ENCODE data around the gene NDUFA7.
"Not testable (repeated sequence)": the region's sequence is repeated elsewhere in the genome, so short reads cannot be mapped to it uniquely, and the experiment has no call there.

NDUFA7 gene

GRCh38 chr19:8318835-8319234 is 2.3 kb downstream of the NDUFA7 start:
- DNase-seq = not testable (repeated sequence)

GRCh38 chr19:8316351-8317125 is 4.6 kb downstream of the NDUFA7 start:
- DNase-seq = no peak

GRCh38 chr19:8314981-8315640 is 6.1 kb downstream of the NDUFA7 start:
- DNase-seq = not testable (repeated sequence)

- no peak for DNase-seq
Observed at GRCh38 chr19:8311461-8312260, 9.5 kb downstream of the NDUFA7 start.

- no peak for DNase-seq
Observed at GRCh38 chr19:8310342-8311055, 10.7 kb downstream of the NDUFA7 start.

GRCh38 chr19:8308891-8309291 is 12.3 kb downstream of the NDUFA7 start:
- no peak for DNase-seq

GRCh38 chr19:8307965-8308866 is 13.0 kb downstream of the NDUFA7 start, which contains the start of gene CD320:
CD320 (minus strand) TSS chr19:8308358; CDS start chr19:8308290, 68 bp downstream.
- peak; percentile 80 to 99 (median 98) for DNase-seq

GRCh38 chr19:8307400-8307964 is 13.7 kb downstream of the NDUFA7 start:
- DNase-seq = no peak

GRCh38 chr19:8306235-8307054 is 14.7 kb downstream of the NDUFA7 start:
- no peak for DNase-seq

- no peak for DNase-seq
Observed at GRCh38 chr19:8305798-8306197, 15.4 kb downstream of the NDUFA7 start.

GRCh38 chr19:8304841-8305621 is 16.1 kb downstream of the NDUFA7 start:
- DNase-seq = no peak

- DNase-seq = no peak
Observed at GRCh38 chr19:8302734-8303133, 18.4 kb downstream of the NDUFA7 start.

GRCh38 chr19:8302357-8302691 is 18.9 kb downstream of the NDUFA7 start:
- no peak for DNase-seq

GRCh38 chr19:8291337-8291736 is 29.8 kb downstream of the NDUFA7 start:
- not testable (repeated sequence) for DNase-seq

- DNase-seq = not testable (repeated sequence)
Observed at GRCh38 chr19:8276508-8276907, 44.7 kb downstream of the NDUFA7 start.

GRCh38 chr19:8269724-8270123 is 51.5 kb downstream of the NDUFA7 start:
- no peak for DNase-seq

- DNase-seq = peak in 1 of 3 experiments; percentile 31
Observed at GRCh38 chr19:8265872-8266271, 55.3 kb downstream of the NDUFA7 start.

- not testable (repeated sequence) for DNase-seq
Observed at GRCh38 chr19:8264248-8264647, 56.9 kb downstream of the NDUFA7 start.

- DNase-seq = no peak
Observed at GRCh38 chr19:8262431-8262830, 58.7 kb downstream of the NDUFA7 start.

- no peak for DNase-seq
Observed at GRCh38 chr19:8261881-8262280, 59.3 kb downstream of the NDUFA7 start.

Measured in NCI-H1417 (cell line).